Endodermal cell (in vitro differentiated cells): ENCODE measurements around the gene UBL3. TPM values are rescaled to one million over a fixed set of nuclear protein-coding genes. Genes with fewer than 3 reads are reported as not detected.

Source experiments
- DNase-seq: peaks from one replicate; pipeline ENCODE4 v3.0.0-alpha.2; 2017
- H3K27ac ChIP-seq: 2 replicates; pipeline ENCODE4 v1.5.1; 2013; ENCODE audit warnings: mild to moderate bottlenecking, low read depth, low read length, moderate library complexity
- H3K27me3 ChIP-seq: 2 replicates; pipeline ENCODE4 v1.6.1; 2013; ENCODE audit warnings: mild to moderate bottlenecking, low read length, moderate library complexity; ENCODE audit not compliant: insufficient read depth, control insufficient read depth, poor library complexity, severe bottlenecking
- H3K36me3 ChIP-seq: 2 replicates; pipeline ENCODE4 v1.7.0; 2013; ENCODE audit warnings: mild to moderate bottlenecking, low read length, moderate library complexity; ENCODE audit not compliant: control insufficient read depth, insufficient read depth
- H3K4me1 ChIP-seq: one replicate; pipeline ENCODE4 v1.7.0; 2013; ENCODE audit warnings: low read length; ENCODE audit not compliant: control insufficient read depth, insufficient read depth
- H3K4me3 ChIP-seq: 2 replicates; pipeline ENCODE4 v1.5.1; 2013; ENCODE audit warnings: mild to moderate bottlenecking, low read length, moderate library complexity
- H3K9ac ChIP-seq: 2 replicates; pipeline ENCODE4 v1.6.1; 2013; ENCODE audit warnings: mild to moderate bottlenecking, low read length, moderate library complexity; ENCODE audit not compliant: poor library complexity, severe bottlenecking; ENCODE audit errors: extremely low read depth
- H3K9me3 ChIP-seq: 2 replicates; pipeline ENCODE4 v1.6.1; 2013; ENCODE audit warnings: mild to moderate bottlenecking, low read length, moderate library complexity; ENCODE audit not compliant: control insufficient read depth
- H3K27ac Mint-ChIP-seq: 2 replicates; pipeline ENCODE4 v1.8.0; 2020; ENCODE audit warnings: mixed read lengths
- H3K27me3 Mint-ChIP-seq: 2 replicates; pipeline ENCODE4 v1.8.0; 2021; ENCODE audit warnings: mild to moderate bottlenecking, mixed read lengths; ENCODE audit not compliant: insufficient read depth
- H3K36me3 Mint-ChIP-seq: 2 replicates; pipeline ENCODE4 v1.8.0; 2020; ENCODE audit warnings: low read depth, mixed read lengths
- H3K4me1 Mint-ChIP-seq: 2 replicates; pipeline ENCODE4 v1.8.0; 2020; ENCODE audit warnings: mixed read lengths
- H3K4me3 Mint-ChIP-seq: 2 replicates; pipeline ENCODE4 v1.8.0; 2020; ENCODE audit warnings: mild to moderate bottlenecking, moderate library complexity, mixed read lengths
- H3K9me3 Mint-ChIP-seq: 2 replicates; pipeline ENCODE4 v1.8.0; 2020; ENCODE audit warnings: mild to moderate bottlenecking, mixed read lengths
- CTCF ChIP-seq: fragments of 200-600 bp; sonication (generic); conservative IDR thresholded peaks from 2 replicates; pipeline ENCODE4 v1.5.0; 2021; ENCODE audit warnings: antibody characterized with exemption, mild to moderate bottlenecking
- WGBS, 2 experiments: methylation state at CpG; one replicate each; pipeline versions ENCODE4 v1.1.5 to v1.1.7; 2013; ENCODE audit warnings: missing lambda C conversion rate in 2 of 2, mixed read lengths in 1 of 2; ENCODE audit not compliant: insufficient coverage in 1 of 2, insufficient read length in 1 of 2; 5-methylcytosine and 5-hydroxymethylcytosine counted together
- total RNA-seq, 2 donors: library from RNA; stranded (reverse); fragmentation: NEBNext Ultra II Directional in 1 of 2; extraction: Animal tissue kit (Norgen Biotek cat#: 25700) in 1 of 2; gene quantifications; 2 replicates in 1 of 2; 3 replicates in 1 of 2; pipeline ENCODE4 v1.2.1, GENCODE V29; 2021

UBL3 gene
- total RNA-seq, 2 donors from 2014 or later, result 16.5 to 22.3 TPM

GRCh38 chr13:29852472-29853054 is 2.1 kb upstream of the UBL3 start:
- peaks cover 12% of the 10 kb centered on the region for H3K4me1 ChIP-seq
- no peak overlapping the region for H3K9ac ChIP-seq
- WGBS, 2 experiments, result 83 to 95% methylated on average over 2 to 5 of the region's 5 CpGs
- DNase-seq, result no peak
- H3K36me3 ChIP-seq, result no peaks in the 10 kb centered on the region
- no peaks in the 10 kb centered on the region for H3K27me3 ChIP-seq
- Mint-ChIP-seq H3K4me1 (peaks cover 20% of the 10 kb centered on the region), H3K9me3 (no peaks in the 10 kb centered on the region), H3K4me3 (no peak overlapping the region), H3K27me3 (no peaks in the 10 kb centered on the region), H3K27ac (no peak overlapping the region), H3K36me3 (no peaks in the 10 kb centered on the region)
- no peak for TF ChIP-seq CTCF
- H3K4me3 ChIP-seq, result no peak overlapping the region
- H3K27ac ChIP-seq, result no peak overlapping the region
- H3K9me3 ChIP-seq, result no peaks in the 10 kb centered on the region

DNA sequence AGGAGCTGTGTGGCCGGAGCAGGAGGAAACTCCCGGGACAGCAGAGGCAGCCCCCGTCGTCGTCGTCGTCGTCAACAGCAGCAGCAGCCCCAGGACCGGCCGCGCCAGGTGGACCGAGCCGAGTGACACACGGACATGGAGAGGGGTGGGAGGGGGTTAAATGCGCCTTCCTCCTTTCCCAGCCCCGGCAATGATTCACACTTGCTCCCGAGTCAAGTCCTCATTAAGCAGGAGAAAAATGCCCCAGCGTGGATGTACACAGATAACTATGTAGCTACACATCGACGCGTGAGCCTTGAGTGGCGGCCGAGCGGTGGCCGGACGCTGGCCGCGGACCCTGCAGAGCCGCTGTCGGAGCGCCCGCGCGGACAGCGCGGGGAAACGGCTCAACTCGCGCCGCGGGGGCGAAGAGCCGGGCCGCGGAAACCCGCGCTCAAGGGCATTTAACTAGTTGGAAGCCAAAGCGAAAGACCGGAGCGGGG is 645 bp downstream of the UBL3 start:
- Mint-ChIP-seq H3K9me3 (no peaks in the 10 kb centered on the region), H3K36me3 (no peaks in the 10 kb centered on the region), H3K27me3 (no peaks in the 10 kb centered on the region), H3K4me1 (peaks cover 29% of the 10 kb centered on the region), H3K4me3 (peak overlapping the region; percentile 82), H3K27ac (peak overlapping the region; percentile 83)
- H3K36me3 ChIP-seq, result no peaks in the 10 kb centered on the region
- H3K27me3 ChIP-seq, result no peaks in the 10 kb centered on the region
- WGBS, 2 experiments, result 0% methylated on average over 8 to 50 of the region's 50 CpGs
- TF ChIP-seq CTCF, result no peak
- H3K4me1 ChIP-seq, result peaks cover 5% of the 10 kb centered on the region
- DNase-seq, result peak; percentile 75
- H3K9ac ChIP-seq, result peak overlapping the region; percentile 92
- H3K4me3 ChIP-seq, result peak overlapping the region; percentile 99
- no peaks in the 10 kb centered on the region for H3K9me3 ChIP-seq
- H3K27ac ChIP-seq, result peak overlapping the region; percentile 96

- H3K27ac Mint-ChIP-seq, result peak overlapping the region; percentile 83
- Histone ChIP-seq H3K27me3 (no peaks in the 10 kb centered on the region), H3K27ac (peak overlapping the region; percentile 96), H3K9ac (peak overlapping the region; percentile 92), H3K4me1 (peaks cover 5% of the 10 kb centered on the region), H3K36me3 (no peaks in the 10 kb centered on the region), H3K4me3 (peak overlapping the region; percentile 99), H3K9me3 (no peaks in the 10 kb centered on the region)
- DNase-seq, result peak; percentile 53
- no peak for TF ChIP-seq CTCF
- H3K36me3 Mint-ChIP-seq, result no peaks in the 10 kb centered on the region
- H3K4me3 Mint-ChIP-seq, result peak overlapping the region; percentile 82
- peaks cover 30% of the 10 kb centered on the region for H3K4me1 Mint-ChIP-seq
- WGBS, 2 experiments, result 0% methylated on average over 16 to 24 of the region's 24 CpGs
- H3K27me3 Mint-ChIP-seq, result no peaks in the 10 kb centered on the region
- H3K9me3 Mint-ChIP-seq, result no peaks in the 10 kb centered on the region
Measured at GRCh38 chr13:29849071-29849631, 1.3 kb downstream of the UBL3 start.
